Caco-2 (cell line): ENCODE data around the gene PDCD1LG2. TPM values are rescaled to one million over a fixed set of nuclear protein-coding genes. Genes with fewer than 3 reads are reported as not detected.

Source experiments
- BruUV-seq: library from RNA; stranded (reverse); fragments of 400-500 nt; replicated peaks from 2 replicates; lab custom pipeline; 2021; lab: Mats Ljungman, UMichigan
- CTCF ChIA-PET: fragments of 300-600 bp; sonication (Branson Sonifier 250); formaldehyde crosslinking; loops from one replicate; lab custom pipeline; 2022; ENCODE audit warnings: antibody characterized with exemption; lab: Charles Lee
- POLR2A ChIA-PET: fragments of 300-600 bp; sonication (Branson Sonifier 250); formaldehyde crosslinking; loops from one replicate; lab custom pipeline; 2022; ENCODE audit warnings: antibody characterized with exemption; lab: Charles Lee
- DNase-seq, 2 experiments: peaks; one replicate each; pipeline versions ENCODE4 v3.0.0 to v3.0.0-alpha.2; 2020 to 2022
- H3K27me3 ChIP-seq: replicated peaks from 2 replicates; pipeline ENCODE4 v1.6.0; 2011; ENCODE audit warnings: low read length; ENCODE audit not compliant: control insufficient read depth, insufficient read depth
- H3K36me3 ChIP-seq: 2 replicates; pipeline ENCODE4 v1.5.1; 2011; ENCODE audit warnings: low read length; ENCODE audit not compliant: control insufficient read depth, insufficient read depth
- H3K4me1 ChIP-seq: fragments of 250-450 bp; sonication (Bioruptor Pico); 2 replicates; pipeline ENCODE4 v1.5.1; 2020; ENCODE audit warnings: mild to moderate bottlenecking
- H3K4me3 ChIP-seq: 2 replicates; pipeline ENCODE4 v1.5.1; 2011; ENCODE audit warnings: low read depth, mild to moderate bottlenecking, control low read depth, low read length
- H3K9me3 ChIP-seq: fragments of 250-450 bp; sonication (Bioruptor Pico); 2 replicates; pipeline ENCODE4 v1.5.1; 2020; ENCODE audit warnings: mild to moderate bottlenecking, moderate library complexity
- H3K27ac Mint-ChIP-seq: one replicate; pipeline ENCODE4 v1.8.0; 2022; ENCODE audit warnings: mixed read lengths; ENCODE audit not compliant: unreplicated experiment
- H3K27me3 Mint-ChIP-seq: one replicate; pipeline ENCODE4 v1.8.0; 2022; ENCODE audit warnings: mixed read lengths; ENCODE audit not compliant: insufficient read depth, unreplicated experiment
- H3K36me3 Mint-ChIP-seq: one replicate; pipeline ENCODE4 v1.8.0; 2022; ENCODE audit warnings: mild to moderate bottlenecking, mixed read lengths; ENCODE audit not compliant: insufficient read depth, unreplicated experiment
- H3K4me1 Mint-ChIP-seq: one replicate; pipeline ENCODE4 v1.8.0; 2022; ENCODE audit warnings: low read depth, mixed read lengths; ENCODE audit not compliant: unreplicated experiment
- H3K4me3 Mint-ChIP-seq: one replicate; pipeline ENCODE4 v1.8.0; 2022; ENCODE audit warnings: mild to moderate bottlenecking, moderate library complexity, mixed read lengths; ENCODE audit not compliant: unreplicated experiment
- H3K9me3 Mint-ChIP-seq: one replicate; pipeline ENCODE4 v1.8.0; 2022; ENCODE audit warnings: mixed read lengths; ENCODE audit not compliant: unreplicated experiment
- CTCF ChIP-seq, 2 experiments: fragments of 200-600 bp in 1 of 2; IDR thresholded peaks; 1 replicate in 1 of 2; 2 replicates in 1 of 2; pipeline versions ENCODE4 v1.5.1 to v1.8.0; 2011 to 2022; ENCODE audit warnings: antibody characterized with exemption in 1 of 2, control low read depth in 1 of 2, inconsistent platforms in 1 of 2, low read depth in 1 of 2, low read length in 1 of 2, mild to moderate bottlenecking in 1 of 2, moderate library complexity in 1 of 2; ENCODE audit not compliant: insufficient read depth in 1 of 2, severe bottlenecking in 1 of 2, unreplicated experiment in 1 of 2
- intact Hi-C: fragments of 100-400 bp; cut with micrococcal nuclease; formaldehyde crosslinking; loops from one replicate; pipeline ENCODE4 v1.10.0; 2022; ENCODE audit not compliant: unreplicated experiment
- total RNA-seq: library from RNA; stranded (reverse); gene quantifications from 2 replicates; pipeline ENCODE4 v1.2.3, GENCODE V29; 2022

The PDCD1LG2 gene
- total RNA-seq, 1 experiment from 2014 or later = not detected

GRCh38 chr9:5552301-5552700 is 42.0 kb downstream of the PDCD1LG2 start:
- H3K9me3 ChIP-seq = no peaks in the 10 kb centered on the region
- Mint-ChIP-seq H3K9me3 (no peaks in the 10 kb centered on the region), H3K27ac (no peak overlapping the region), H3K4me3 (no peak overlapping the region), H3K27me3 (peaks cover 3% of the 10 kb centered on the region), H3K4me1 (no peaks in the 10 kb centered on the region), H3K36me3 (no peaks in the 10 kb centered on the region)
- no peaks in the 10 kb centered on the region for H3K4me1 ChIP-seq
- H3K27me3 ChIP-seq = no peaks in the 10 kb centered on the region
- CTCF ChIA-PET = no interaction called here
- no peaks in the 10 kb centered on the region for H3K36me3 ChIP-seq
- H3K4me3 ChIP-seq = no peak overlapping the region
- no TSS peak for BruUV-seq
- DNase-seq = no peak
- TF ChIP-seq CTCF (IDR thresholded peaks at IDR 0.05; ENCODE audit: insufficient read depth in 1 of 2, low read depth in 1 of 2, low read length in 1 of 2, severe bottlenecking in 1 of 2, unreplicated experiment in 1 of 2) = no peak
- POLR2A ChIA-PET = no interaction called here
- intact Hi-C loops = no loop called here

GRCh38 chr9:5553211-5553610 is 42.9 kb downstream of the PDCD1LG2 start:
- H3K27ac Mint-ChIP-seq = no peak overlapping the region
- BruUV-seq = no TSS peak
- no peaks in the 10 kb centered on the region for H3K4me1 ChIP-seq
- no peak for TF ChIP-seq CTCF (IDR thresholded peaks at IDR 0.05; ENCODE audit: insufficient read depth in 1 of 2, low read depth in 1 of 2, low read length in 1 of 2, severe bottlenecking in 1 of 2, unreplicated experiment in 1 of 2)
- no peaks in the 10 kb centered on the region for H3K4me1 Mint-ChIP-seq
- peaks cover 3% of the 10 kb centered on the region for H3K27me3 Mint-ChIP-seq
- no peaks in the 10 kb centered on the region for H3K36me3 Mint-ChIP-seq
- H3K9me3 ChIP-seq = no peaks in the 10 kb centered on the region
- DNase-seq = no peak
- POLR2A ChIA-PET = no interaction called here
- H3K36me3 ChIP-seq = no peaks in the 10 kb centered on the region
- CTCF ChIA-PET = no interaction called here
- H3K27me3 ChIP-seq = no peaks in the 10 kb centered on the region
- intact Hi-C loops = no loop called here
- no peaks in the 10 kb centered on the region for H3K9me3 Mint-ChIP-seq
- H3K4me3 Mint-ChIP-seq = no peak overlapping the region
- H3K4me3 ChIP-seq = no peak overlapping the region

GRCh38 chr9:5554254-5554653 is 43.9 kb downstream of the PDCD1LG2 start:
- POLR2A ChIA-PET = no interaction called here
- intact Hi-C loops = no loop called here
- no TSS peak for BruUV-seq
- TF ChIP-seq CTCF (IDR thresholded peaks at IDR 0.05; ENCODE audit: insufficient read depth in 1 of 2, low read depth in 1 of 2, low read length in 1 of 2, severe bottlenecking in 1 of 2, unreplicated experiment in 1 of 2) = no peak
- Mint-ChIP-seq H3K27ac (no peak overlapping the region), H3K4me1 (no peaks in the 10 kb centered on the region), H3K4me3 (no peak overlapping the region), H3K36me3 (no peaks in the 10 kb centered on the region), H3K27me3 (peaks cover 3% of the 10 kb centered on the region), H3K9me3 (no peaks in the 10 kb centered on the region)
- DNase-seq = no peak
- H3K4me3 ChIP-seq = no peak overlapping the region
- H3K9me3 ChIP-seq = no peaks in the 10 kb centered on the region
- H3K27me3 ChIP-seq = no peaks in the 10 kb centered on the region
- CTCF ChIA-PET = no interaction called here
- H3K4me1 ChIP-seq = no peaks in the 10 kb centered on the region
- H3K36me3 ChIP-seq = no peaks in the 10 kb centered on the region
